Measurements from ENCODE around the gene EFCAB11.
"Not testable (repeated sequence)": the region's sequence is repeated elsewhere in the genome, so short reads cannot be mapped to it uniquely, and the experiment has no call there.

Gene EFCAB11

GRCh38 chr14:89911010-89911919 is 43.3 kb downstream of the EFCAB11 start:
- DNase-seq (ENCODE audit: low read depth) = no peak

- DNase-seq (ENCODE audit: low read depth) = no peak
Measured at GRCh38 chr14:89910691-89911009, 43.9 kb downstream of the EFCAB11 start.

GRCh38 chr14:89909586-89909985 is 44.9 kb downstream of the EFCAB11 start:
- no peak for DNase-seq (ENCODE audit: low read depth)

GRCh38 chr14:89908712-89909450 is 45.6 kb downstream of the EFCAB11 start:
- no peak for DNase-seq (ENCODE audit: low read depth)

GRCh38 chr14:89907655-89908054 is 46.9 kb downstream of the EFCAB11 start:
- no peak for DNase-seq (ENCODE audit: low read depth)

GRCh38 chr14:89906000-89906399 is 48.5 kb downstream of the EFCAB11 start:
- no peak for DNase-seq (ENCODE audit: low read depth)

- DNase-seq (ENCODE audit: low read depth) = no peak
Measured at GRCh38 chr14:89903340-89903952, 51.1 kb downstream of the EFCAB11 start.

GRCh38 chr14:89902881-89903280 is 51.6 kb downstream of the EFCAB11 start:
- DNase-seq (ENCODE audit: low read depth) = no peak

- no peak for DNase-seq (ENCODE audit: low read depth)
Measured at GRCh38 chr14:89900802-89901201, 53.7 kb downstream of the EFCAB11 start.

- no peak for DNase-seq (ENCODE audit: low read depth)
Measured at GRCh38 chr14:89899917-89900663, 54.4 kb downstream of the EFCAB11 start.

- DNase-seq (ENCODE audit: low read depth) = no peak
Measured at GRCh38 chr14:89899291-89899690, 55.2 kb downstream of the EFCAB11 start.

GRCh38 chr14:89893388-89893787 is 61.1 kb downstream of the EFCAB11 start:
- DNase-seq (ENCODE audit: low read depth) = not testable (repeated sequence)

- no peak for DNase-seq (ENCODE audit: low read depth)
Measured at GRCh38 chr14:89892953-89893352, 61.6 kb downstream of the EFCAB11 start.

GRCh38 chr14:89891721-89892120 is 62.8 kb downstream of the EFCAB11 start:
- DNase-seq (ENCODE audit: low read depth) = not testable (repeated sequence)

GRCh38 chr14:89891055-89891454 is 63.5 kb downstream of the EFCAB11 start:
- DNase-seq (ENCODE audit: low read depth) = no peak

- no peak for DNase-seq (ENCODE audit: low read depth)
Measured at GRCh38 chr14:89890589-89890988, 63.9 kb downstream of the EFCAB11 start.

GRCh38 chr14:89889626-89890025 is 64.9 kb downstream of the EFCAB11 start:
- no peak for DNase-seq (ENCODE audit: low read depth)

GRCh38 chr14:89884761-89885160 is 69.8 kb downstream of the EFCAB11 start:
- DNase-seq (ENCODE audit: low read depth) = no peak

- DNase-seq (ENCODE audit: low read depth) = no peak
Measured at GRCh38 chr14:89881839-89882238, 72.7 kb downstream of the EFCAB11 start.

GRCh38 chr14:89874091-89874490 is 80.4 kb downstream of the EFCAB11 start:
- not testable (repeated sequence) for DNase-seq (ENCODE audit: low read depth)

GRCh38 chr14:89870316-89870715 is 84.2 kb downstream of the EFCAB11 start:
- DNase-seq (ENCODE audit: low read depth) = no peak

- no peak for DNase-seq (ENCODE audit: low read depth)
Measured at GRCh38 chr14:89869606-89870005, 84.9 kb downstream of the EFCAB11 start.
